ENCODE data around the gene COMT. TPM values are rescaled to one million over a fixed set of nuclear protein-coding genes. Genes with fewer than 3 reads are reported as not detected.

COMT gene
- total and polyA plus RNA-seq, 8 donors = 25.1 to 174 (median 103) TPM

DNA sequence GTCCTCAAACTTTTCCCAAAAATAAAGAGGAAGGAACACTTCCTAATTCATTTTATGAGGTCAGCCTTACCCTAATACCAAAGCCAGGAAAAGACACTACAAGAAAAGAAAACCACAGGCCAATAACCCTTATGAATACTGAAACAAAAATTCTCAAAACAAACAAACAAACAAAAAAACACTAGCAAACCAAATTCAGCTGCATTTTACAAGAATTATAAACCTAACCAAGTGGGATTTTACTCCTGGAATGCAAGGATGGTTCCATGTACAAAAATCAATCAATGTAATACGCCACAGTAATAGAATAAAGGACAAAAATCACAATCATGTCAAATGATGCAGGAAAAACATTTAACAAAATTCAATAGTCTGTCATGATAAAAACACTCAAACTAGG lies 61.7 kb downstream of the COMT start:
- Histone ChIP-seq H3K9me3 (peaks cover 0 to 6% (median 0%) of the 10 kb centered on the region in 4 donors), H3K4me1 (peaks cover 0 to 20% (median 11%) of the 10 kb centered on the region in 4 donors), H3K36me3 (no peaks in the 10 kb centered on the region), H3K27ac (no peak overlapping the region), H3K4me3 (no peak overlapping the region), H3K27me3 (no peaks in the 10 kb centered on the region)
- intact Hi-C loops (cut with DNase I; ENCODE audit: low total_unique reads) = no loop called here
- 95 to 100% (median 96%) methylated on average over 1 of the region's 1 CpG for WGBS, 5 donors
- TF ChIP-seq POLR2A (IDR thresholded peaks at IDR 0.05) = no peak
- TF ChIP-seq, protein P1, sequence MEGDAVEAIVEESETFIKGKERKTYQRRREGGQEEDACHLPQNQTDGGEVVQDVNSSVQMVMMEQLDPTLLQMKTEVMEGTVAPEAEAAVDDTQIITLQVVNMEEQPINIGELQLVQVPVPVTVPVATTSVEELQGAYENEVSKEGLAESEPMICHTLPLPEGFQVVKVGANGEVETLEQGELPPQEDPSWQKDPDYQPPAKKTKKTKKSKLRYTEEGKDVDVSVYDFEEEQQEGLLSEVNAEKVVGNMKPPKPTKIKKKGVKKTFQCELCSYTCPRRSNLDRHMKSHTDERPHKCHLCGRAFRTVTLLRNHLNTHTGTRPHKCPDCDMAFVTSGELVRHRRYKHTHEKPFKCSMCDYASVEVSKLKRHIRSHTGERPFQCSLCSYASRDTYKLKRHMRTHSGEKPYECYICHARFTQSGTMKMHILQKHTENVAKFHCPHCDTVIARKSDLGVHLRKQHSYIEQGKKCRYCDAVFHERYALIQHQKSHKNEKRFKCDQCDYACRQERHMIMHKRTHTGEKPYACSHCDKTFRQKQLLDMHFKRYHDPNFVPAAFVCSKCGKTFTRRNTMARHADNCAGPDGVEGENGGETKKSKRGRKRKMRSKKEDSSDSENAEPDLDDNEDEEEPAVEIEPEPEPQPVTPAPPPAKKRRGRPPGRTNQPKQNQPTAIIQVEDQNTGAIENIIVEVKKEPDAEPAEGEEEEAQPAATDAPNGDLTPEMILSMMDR (IDR thresholded peaks at IDR 0.05) = no peak
- no peak for TF ChIP-seq POLR2AphosphoS5 (IDR thresholded peaks at IDR 0.05)
- TF ChIP-seq EP300 (IDR thresholded peaks at IDR 0.05) = no peak
- no peak for DNase-seq

DNA sequence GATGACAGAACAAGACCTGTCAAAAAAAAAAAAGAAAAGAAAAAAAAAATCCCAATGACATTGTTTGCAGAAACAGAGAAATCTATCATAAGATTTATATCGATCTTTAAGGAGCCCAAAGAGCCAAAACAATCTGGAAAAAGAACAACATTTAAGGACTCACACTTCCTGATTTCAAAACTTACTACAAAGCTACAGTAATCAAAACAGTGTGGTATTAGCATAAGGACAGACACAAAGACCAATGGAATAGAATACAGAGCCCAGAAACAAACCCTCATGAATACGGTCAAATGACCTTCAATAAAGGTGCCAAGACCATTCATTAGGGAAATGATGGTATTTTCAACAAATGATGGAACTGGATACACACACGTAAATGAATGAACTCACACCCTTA lies 62.9 kb downstream of the COMT start:
- H3K4me3 ChIP-seq = no peak overlapping the region
- no peak for DNase-seq
- no peaks in the 10 kb centered on the region for H3K27me3 ChIP-seq
- H3K36me3 ChIP-seq = no peaks in the 10 kb centered on the region
- H3K9me3 ChIP-seq = peaks cover 0 to 6% (median 0%) of the 10 kb centered on the region in 4 donors
- H3K4me1 ChIP-seq = peaks cover 0 to 8% (median 2%) of the 10 kb centered on the region in 4 donors
- 92 to 98% (median 95%) methylated on average over 3 of the region's 3 CpGs for WGBS, 5 donors
- intact Hi-C loops (cut with DNase I; ENCODE audit: low total_unique reads) = no loop called here
- TF ChIP-seq POLR2A (IDR thresholded peaks at IDR 0.05) (no peak), POLR2AphosphoS5 (IDR thresholded peaks at IDR 0.05) (no peak), EP300 (IDR thresholded peaks at IDR 0.05) (no peak)
- TF ChIP-seq, protein P1 (IDR thresholded peaks at IDR 0.05) = no peak
- no peak overlapping the region for H3K27ac ChIP-seq

DNA sequence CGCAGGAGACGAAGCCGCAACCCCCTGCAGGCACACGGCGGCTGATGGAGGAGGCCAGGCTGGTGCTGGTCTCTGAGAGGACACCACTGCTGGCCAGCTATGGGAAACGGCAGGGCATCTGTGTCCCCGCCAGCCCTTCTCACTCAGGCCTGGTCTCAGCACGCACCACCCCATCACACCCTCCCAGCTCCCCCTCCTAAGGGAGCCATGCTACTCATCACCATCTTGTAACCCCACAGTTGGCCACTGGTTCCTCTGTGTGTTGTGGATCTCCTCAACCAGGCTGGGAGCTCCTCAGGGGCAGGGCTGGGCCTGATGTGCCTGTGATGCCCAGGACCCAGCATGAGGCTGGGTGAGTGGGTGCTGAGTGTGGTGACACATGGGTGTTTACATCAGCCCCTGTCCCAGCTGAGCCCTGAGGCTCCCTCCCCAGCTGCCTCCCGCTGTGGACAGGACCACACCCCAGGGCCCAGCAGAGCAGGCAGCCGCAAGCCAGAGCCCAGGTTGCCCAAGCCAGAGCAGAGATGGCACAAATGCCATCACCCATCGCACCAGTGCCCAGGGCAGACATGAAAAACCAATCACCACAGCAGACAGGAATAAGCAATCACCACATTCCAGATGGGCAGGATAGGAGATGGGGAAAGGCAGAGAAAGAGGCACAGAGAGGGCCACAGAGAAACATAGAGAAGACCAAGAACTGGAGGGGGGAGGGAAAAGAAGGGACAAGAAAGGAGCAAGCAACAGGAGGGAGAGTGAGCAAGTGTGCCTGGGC lies 66.8 kb downstream of the COMT start:
- TF ChIP-seq POLR2A (IDR thresholded peaks at IDR 0.05) = no peak
- TF ChIP-seq, protein P1 (IDR thresholded peaks at IDR 0.05) = no peak
- TF ChIP-seq EP300 (IDR thresholded peaks at IDR 0.05) = no peak
- Histone ChIP-seq H3K4me3 (no peak overlapping the region), H3K9me3 (peaks cover 0 to 6% (median 0%) of the 10 kb centered on the region in 4 donors), H3K4me1 (peaks cover 0 to 11% (median 1%) of the 10 kb centered on the region in 4 donors), H3K27me3 (no peaks in the 10 kb centered on the region), H3K36me3 (no peaks in the 10 kb centered on the region), H3K27ac (no peak overlapping the region)
- intact Hi-C loops (cut with DNase I; ENCODE audit: low total_unique reads) = no loop called here
- WGBS, 5 donors = 86 to 94% (median 91%) methylated on average over 10 to 11 of the region's 11 CpGs
- no peak for DNase-seq

DNA sequence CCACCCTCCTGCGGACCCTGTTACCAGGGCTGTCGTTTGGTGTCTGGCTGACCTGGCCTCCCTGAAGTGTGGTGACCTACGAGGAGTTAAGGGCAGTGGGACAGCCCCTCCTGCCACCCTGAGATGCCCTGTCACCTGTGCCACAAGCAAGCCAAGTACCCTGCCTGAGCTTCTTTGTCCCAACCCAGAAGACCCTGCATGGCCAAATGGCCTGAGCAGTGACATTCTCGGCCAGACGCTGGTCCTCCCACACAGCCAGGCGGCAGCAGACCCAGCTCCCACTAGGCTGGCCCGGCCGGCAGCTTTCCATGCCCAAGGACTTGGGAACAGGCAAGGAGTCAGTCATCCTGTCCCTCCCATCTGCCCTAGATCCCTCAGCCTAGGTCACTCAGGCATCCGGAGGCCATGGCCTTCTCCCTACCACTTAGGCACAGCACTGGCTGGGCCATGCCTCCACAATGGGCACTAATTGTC lies 67.5 kb downstream of the COMT start:
- Histone ChIP-seq H3K4me3 (no peak overlapping the region), H3K36me3 (no peaks in the 10 kb centered on the region), H3K27me3 (no peaks in the 10 kb centered on the region), H3K4me1 (peaks cover 0 to 16% (median 2%) of the 10 kb centered on the region in 4 donors), H3K27ac (no peak overlapping the region), H3K9me3 (peaks cover 0 to 5% (median 0%) of the 10 kb centered on the region in 4 donors)
- no peak for TF ChIP-seq POLR2A (IDR thresholded peaks at IDR 0.05)
- no peak for DNase-seq
- 89 to 97% (median 94%) methylated on average over 4 to 9 of the region's 9 CpGs for WGBS, 5 donors
- intact Hi-C loops (cut with DNase I; ENCODE audit: low total_unique reads) = no loop called here
